Mesenchymal stem cell (in vitro differentiated cells and primary cell): Measurements from ENCODE around the gene CBX2.

Source experiments
- DNase-seq: peaks from one replicate; pipeline ENCODE4 v3.0.0-alpha.2; 2013
- H2AFZ ChIP-seq: one replicate; pipeline ENCODE4 v1.6.1; 2013; ENCODE audit warnings: low read depth, mild to moderate bottlenecking, control low read depth, inconsistent platforms, low read length, moderate library complexity
- H2AK5ac ChIP-seq: 2 replicates; pipeline ENCODE4 v1.6.1; 2013; ENCODE audit warnings: low read length, moderate library complexity, mild to moderate bottlenecking, inconsistent platforms; ENCODE audit not compliant: severe bottlenecking
- H2BK120ac ChIP-seq: one replicate; pipeline ENCODE4 v1.6.1; 2013; ENCODE audit warnings: low read depth, mild to moderate bottlenecking, inconsistent platforms, low read length, moderate library complexity
- H2BK12ac ChIP-seq, 2 experiments: one replicate each; pipeline ENCODE4 v1.6.1; 2013; ENCODE audit warnings: inconsistent platforms in 2 of 2, low read length in 2 of 2, mild to moderate bottlenecking in 2 of 2, moderate library complexity in 2 of 2, control low read depth in 1 of 2
- H2BK15ac ChIP-seq: one replicate; pipeline ENCODE4 v1.6.1; 2013; ENCODE audit warnings: mild to moderate bottlenecking, low read depth, inconsistent platforms; ENCODE audit not compliant: poor library complexity, severe bottlenecking
- H2BK5ac ChIP-seq: 2 replicates; pipeline ENCODE4 v1.6.1; 2013; ENCODE audit warnings: low read depth, mild to moderate bottlenecking, low read length, control low read depth, inconsistent platforms; ENCODE audit not compliant: poor library complexity, severe bottlenecking
- H3K14ac ChIP-seq, 2 experiments: one replicate each; pipeline ENCODE4 v1.6.1; 2013; ENCODE audit warnings: inconsistent platforms in 2 of 2, low read length in 2 of 2, control low read depth in 1 of 2, mild to moderate bottlenecking in 1 of 2, moderate library complexity in 1 of 2
- H3K18ac ChIP-seq, 2 experiments: one replicate each; pipeline ENCODE4 v1.6.1; 2013; ENCODE audit warnings: inconsistent platforms in 2 of 2, low read length in 2 of 2, control low read depth in 1 of 2, low read depth in 1 of 2, mild to moderate bottlenecking in 1 of 2
- H3K23ac ChIP-seq, 2 experiments: one replicate each; pipeline ENCODE4 v1.6.1; 2013; ENCODE audit warnings: inconsistent platforms in 2 of 2, low read length in 2 of 2, mild to moderate bottlenecking in 2 of 2, moderate library complexity in 2 of 2, control low read depth in 1 of 2
- H3K27ac ChIP-seq: 2 replicates; pipeline ENCODE4 v1.5.1; 2013; ENCODE audit warnings: mild to moderate bottlenecking, moderate library complexity, low read length, control low read depth, inconsistent platforms; ENCODE audit not compliant: poor library complexity, severe bottlenecking
- H3K27me3 ChIP-seq, 2 experiments: 2 replicates each; pipeline versions ENCODE4 v1.6.1 to v1.7.0; 2013; ENCODE audit warnings: low read length in 2 of 2, mild to moderate bottlenecking in 2 of 2, moderate library complexity in 2 of 2, control low read depth in 1 of 2, inconsistent platforms in 1 of 2; ENCODE audit not compliant: control insufficient read depth in 1 of 2, insufficient read depth in 1 of 2
- H3K36me3 ChIP-seq, 2 experiments: 2 replicates each; pipeline versions ENCODE4 v1.6.1 to v1.7.0; 2013; ENCODE audit warnings: low read length in 2 of 2, control low read depth in 1 of 2, inconsistent platforms in 1 of 2, low read depth in 1 of 2, mild to moderate bottlenecking in 1 of 2; ENCODE audit not compliant: insufficient read depth in 2 of 2, control insufficient read depth in 1 of 2
- H3K4ac ChIP-seq, 2 experiments: one replicate each; pipeline ENCODE4 v1.6.1; 2013; ENCODE audit warnings: inconsistent platforms in 2 of 2, low read length in 2 of 2, mild to moderate bottlenecking in 2 of 2, moderate library complexity in 2 of 2, control low read depth in 1 of 2, low read depth in 1 of 2
- H3K4me1 ChIP-seq: 2 replicates; pipeline ENCODE4 v1.6.1; 2013; ENCODE audit warnings: low read depth, low read length, control low read depth; ENCODE audit not compliant: control insufficient read depth, insufficient read depth
- H3K4me2 ChIP-seq: 2 replicates; pipeline ENCODE4 v1.6.1; 2013; ENCODE audit warnings: low read length, mild to moderate bottlenecking, inconsistent platforms; ENCODE audit not compliant: poor library complexity, severe bottlenecking
- H3K4me3 ChIP-seq, 2 experiments: 2 replicates each; pipeline versions ENCODE4 v1.5.1 to v1.7.0; 2013; ENCODE audit warnings: low read length in 2 of 2, mild to moderate bottlenecking in 2 of 2, control low read depth in 1 of 2, low read depth in 1 of 2; ENCODE audit not compliant: insufficient read depth in 1 of 2
- H3K79me1 ChIP-seq: replicated peaks from 2 replicates; pipeline ENCODE4 v1.6.1; 2013; ENCODE audit warnings: mild to moderate bottlenecking, control low read depth, low read length, inconsistent platforms; ENCODE audit not compliant: poor library complexity, severe bottlenecking
- H3K9ac ChIP-seq: 2 replicates; pipeline ENCODE4 v1.7.0; 2013; ENCODE audit warnings: mild to moderate bottlenecking, low read length, moderate library complexity
- H3K9me3 ChIP-seq: 2 replicates; pipeline ENCODE4 v1.7.0; 2013; ENCODE audit warnings: mild to moderate bottlenecking, low read length; ENCODE audit not compliant: control insufficient read depth
- H4K8ac ChIP-seq: one replicate; pipeline ENCODE4 v1.6.1; 2013; ENCODE audit warnings: inconsistent platforms, mild to moderate bottlenecking, low read length, moderate library complexity
- H4K91ac ChIP-seq: one replicate; pipeline ENCODE4 v1.6.1; 2013; ENCODE audit warnings: mild to moderate bottlenecking, low read length, inconsistent platforms
- WGBS: methylation state at CpG from one replicate; pipeline ENCODE4 v1.1.7; 2013; ENCODE audit warnings: mixed read lengths; 5-methylcytosine and 5-hydroxymethylcytosine counted together

Gene CBX2

DNA sequence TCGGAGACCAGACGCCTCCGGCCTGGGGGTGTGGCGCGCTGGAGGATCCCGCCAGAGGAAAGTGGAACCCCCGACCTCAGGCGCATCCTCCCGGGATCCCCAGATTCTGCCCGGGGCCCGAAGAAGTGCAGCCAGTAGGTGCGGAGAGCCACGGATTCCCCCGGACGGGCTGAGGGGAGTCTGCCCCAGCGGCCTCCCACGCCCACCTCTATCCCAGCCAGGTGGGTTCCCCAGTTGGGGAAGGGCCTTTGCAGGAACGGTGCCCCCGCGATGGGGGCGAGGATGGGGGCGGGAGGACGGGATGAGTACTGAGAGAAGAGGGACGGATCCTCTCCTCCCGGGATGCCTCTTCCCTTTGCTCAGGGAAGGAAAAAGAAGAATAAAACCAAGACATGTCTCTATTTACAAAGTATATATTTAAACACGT, 13.8 kb downstream of the CBX2 start:
- Histone ChIP-seq H2AFZ (no peak overlapping the region), H3K4ac (no peak overlapping the region), H3K18ac (peak overlapping the region in 1 of 2 experiments; percentile 19), H3K4me1 (peaks cover 40% of the 10 kb centered on the region), H3K9ac (no peak overlapping the region), H4K91ac (no peak overlapping the region), H3K4me3 (no peak overlapping the region), H3K36me3 (peaks cover 0 to 19% of the 10 kb centered on the region in 2 experiments), H3K4me2 (no peak overlapping the region), H4K8ac (no peak overlapping the region), H3K27ac (no peak overlapping the region), H2BK5ac (no peak overlapping the region), H3K14ac (no peak overlapping the region), H2BK120ac (no peak overlapping the region), H3K79me1 (peaks cover 11% of the 10 kb centered on the region), H2BK12ac (no peak overlapping the region), H3K27me3 (peaks cover 56 to 62% of the 10 kb centered on the region in 2 experiments), H3K23ac (peak overlapping the region in 1 of 2 experiments; percentile 90), H2BK15ac (no peak overlapping the region), H2AK5ac (no peak overlapping the region), H3K9me3 (no peaks in the 10 kb centered on the region)
- 4% methylated on average over 21 of the region's 26 CpGs for WGBS
- no peak for DNase-seq

DNA sequence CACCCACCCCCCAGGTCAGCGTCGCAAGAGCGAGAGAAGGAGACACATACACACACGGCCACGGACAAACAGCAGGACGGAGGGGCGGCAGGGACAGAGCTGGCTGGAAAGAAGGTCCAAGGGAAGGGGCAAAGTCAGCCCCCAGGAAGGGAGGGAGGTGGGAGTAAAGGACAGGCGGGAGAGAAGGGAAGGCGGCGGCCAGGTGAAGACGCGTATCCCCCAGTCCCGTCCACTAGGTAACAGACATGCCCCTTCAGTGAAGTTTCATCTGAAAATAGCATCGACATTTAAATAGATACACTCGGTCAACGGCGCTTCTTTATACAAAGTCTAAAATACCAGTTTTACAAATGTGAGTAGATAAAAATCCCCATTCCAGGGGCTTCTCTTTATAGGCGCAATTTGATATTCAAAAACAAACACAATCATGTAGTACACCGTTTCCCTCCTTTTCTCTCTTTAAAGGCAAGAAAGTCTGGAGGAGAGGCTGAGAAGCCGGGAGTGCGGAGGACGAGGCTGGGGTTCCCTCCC, 14.5 kb downstream of the CBX2 start:
- Histone ChIP-seq H3K4ac (no peak overlapping the region), H3K9ac (no peak overlapping the region), H2BK12ac (peak overlapping the region in 1 of 2 experiments; percentile 97), H3K27me3 (peaks cover 50 to 56% of the 10 kb centered on the region in 2 experiments), H3K23ac (peak overlapping the region in 1 of 2 experiments; percentile 85), H3K4me1 (peaks cover 40% of the 10 kb centered on the region), H3K9me3 (no peaks in the 10 kb centered on the region), H2BK5ac (no peak overlapping the region), H2BK120ac (no peak overlapping the region), H3K4me3 (no peak overlapping the region), H3K79me1 (peaks cover 11% of the 10 kb centered on the region), H2AFZ (no peak overlapping the region), H3K4me2 (peak overlapping the region; percentile 99), H3K36me3 (peaks cover 0 to 19% of the 10 kb centered on the region in 2 experiments), H4K8ac (peak overlapping the region; percentile 7), H4K91ac (no peak overlapping the region), H3K18ac (peak overlapping the region in 1 of 2 experiments; percentile 82), H2AK5ac (no peak overlapping the region), H3K27ac (no peak overlapping the region), H2BK15ac (no peak overlapping the region), H3K14ac (peak overlapping the region in 1 of 2 experiments; percentile 77)
- no peak for DNase-seq
- 4% methylated on average over 10 of the region's 22 CpGs for WGBS

DNA sequence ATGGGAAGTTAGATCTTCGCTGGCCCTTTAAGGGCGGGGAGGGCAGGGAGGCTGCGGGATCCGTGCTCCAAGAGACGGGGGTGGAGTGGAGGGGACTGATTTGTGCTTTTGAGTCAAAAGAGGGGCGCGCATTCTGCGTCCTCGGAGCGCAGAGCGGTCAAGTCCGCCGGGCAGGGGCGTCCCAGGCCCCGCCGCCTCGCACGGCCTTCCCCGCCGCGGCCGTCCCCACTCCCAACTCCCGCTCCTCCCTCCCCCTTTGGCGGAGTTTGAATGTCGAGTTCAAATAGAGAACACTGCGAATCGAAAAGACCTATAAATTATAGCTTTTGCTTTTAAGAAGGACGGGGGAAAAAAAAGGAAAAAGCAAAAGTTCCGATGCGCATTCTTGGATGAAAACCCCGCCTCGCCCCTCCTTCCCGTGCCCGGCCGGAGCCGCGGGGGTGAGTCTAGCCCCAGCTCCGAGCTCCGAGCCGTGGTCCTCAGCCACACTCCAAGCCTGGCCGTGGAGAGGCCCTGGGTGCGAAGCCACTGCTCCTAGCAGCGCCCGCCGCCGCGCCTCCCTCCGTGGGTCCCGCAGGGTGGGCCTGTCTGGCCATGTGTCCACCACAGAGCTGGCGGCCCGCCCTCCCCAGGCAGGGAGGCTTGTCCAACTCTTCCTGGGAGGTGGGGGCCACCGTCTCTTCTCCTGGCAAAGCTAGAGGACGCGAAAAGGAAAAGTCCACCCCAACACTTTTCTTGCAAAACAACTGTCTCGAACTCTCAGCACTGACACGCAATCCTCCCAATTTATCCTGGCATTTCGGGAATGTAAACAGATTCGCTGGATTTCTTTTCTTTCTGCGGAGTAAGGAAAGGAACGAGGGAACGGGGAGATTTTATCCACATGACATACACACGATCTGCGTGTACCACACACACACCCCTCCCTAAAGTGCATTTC, 15.3 kb downstream of the CBX2 start:
- H4K8ac ChIP-seq, result peak overlapping the region; percentile 72
- no peak overlapping the region for H2BK5ac ChIP-seq
- H4K91ac ChIP-seq, result peak overlapping the region; percentile 97
- peak overlapping the region in 1 of 2 experiments; percentile 78 for H3K4ac ChIP-seq
- peak overlapping the region; percentile 67 for H3K9ac ChIP-seq
- H2BK120ac ChIP-seq, result no peak overlapping the region
- peaks cover 44 to 53% of the 10 kb centered on the region in 2 experiments for H3K27me3 ChIP-seq
- peak overlapping the region in 1 of 2 experiments; percentile 87 for H3K14ac ChIP-seq
- H3K18ac ChIP-seq, result peak overlapping the region; percentile 93 to 96
- peak overlapping the region; percentile 45 to 76 for H3K4me3 ChIP-seq
- under 1% methylated on average over 52 of the region's 63 CpGs for whole genome bisulfite sequencing
- no peak overlapping the region for H2AK5ac ChIP-seq
- peaks cover 11% of the 10 kb centered on the region for H3K79me1 ChIP-seq
- H2AFZ ChIP-seq, result no peak overlapping the region
- H3K36me3 ChIP-seq, result peaks cover 0 to 19% of the 10 kb centered on the region in 2 experiments
- peak; percentile 97 for DNase-seq
- no peak overlapping the region for H3K23ac ChIP-seq
- peak overlapping the region; percentile 73 for H3K27ac ChIP-seq
- H2BK12ac ChIP-seq, result peak overlapping the region; percentile 61 to 87
- no peaks in the 10 kb centered on the region for H3K9me3 ChIP-seq
- peak overlapping the region; percentile 73 for H2BK15ac ChIP-seq
- peaks cover 46% of the 10 kb centered on the region for H3K4me1 ChIP-seq
- H3K4me2 ChIP-seq, result peak overlapping the region; percentile 99

DNA sequence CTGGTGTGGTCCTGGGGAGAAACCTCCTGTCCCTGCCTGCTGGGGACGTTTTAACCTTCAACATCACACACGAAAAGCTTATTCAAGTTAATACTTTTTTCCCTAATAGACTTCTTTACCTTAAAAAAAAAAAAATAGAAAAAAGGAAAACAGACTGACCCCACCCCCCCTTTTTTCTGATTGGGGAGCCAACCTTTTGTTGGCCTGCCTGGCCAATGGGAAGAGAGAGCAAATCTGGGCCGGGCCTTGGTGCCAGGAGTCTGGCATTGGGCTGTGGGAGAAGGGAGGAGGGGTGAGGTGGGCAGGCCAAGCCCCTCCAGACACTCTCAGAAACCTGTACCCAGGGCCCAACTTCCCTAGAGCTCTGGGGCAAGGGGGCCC, 16.0 kb downstream of the CBX2 start:
- H3K14ac ChIP-seq, result no peak overlapping the region
- no peak for DNase-seq
- H4K8ac ChIP-seq, result peak overlapping the region; percentile 8
- no peak overlapping the region for H2AFZ ChIP-seq
- peaks cover 44 to 53% of the 10 kb centered on the region in 2 experiments for H3K27me3 ChIP-seq
- no peaks in the 10 kb centered on the region for H3K9me3 ChIP-seq
- peak overlapping the region in 1 of 2 experiments; percentile 76 for H3K4me3 ChIP-seq
- H2BK15ac ChIP-seq, result no peak overlapping the region
- no peak overlapping the region for H2AK5ac ChIP-seq
- H2BK120ac ChIP-seq, result peak overlapping the region; percentile 57
- H3K79me1 ChIP-seq, result peaks cover 11% of the 10 kb centered on the region
- 0% methylated on average over 2 of the region's 3 CpGs for WGBS
- H3K23ac ChIP-seq, result no peak overlapping the region
- peak overlapping the region; percentile 99 for H3K4me2 ChIP-seq
- H4K91ac ChIP-seq, result no peak overlapping the region
- peaks cover 0 to 19% of the 10 kb centered on the region in 2 experiments for H3K36me3 ChIP-seq
- H3K9ac ChIP-seq, result peak overlapping the region; percentile 67
- H3K27ac ChIP-seq, result peak overlapping the region; percentile 73
- H3K4ac ChIP-seq, result no peak overlapping the region
- no peak overlapping the region for H2BK5ac ChIP-seq
- H3K4me1 ChIP-seq, result peaks cover 51% of the 10 kb centered on the region
- H2BK12ac ChIP-seq, result no peak overlapping the region
- no peak overlapping the region for H3K18ac ChIP-seq
